H7 (cell line): Measurements from ENCODE around the gene FAM81A. TPM values are rescaled to one million over a fixed set of nuclear protein-coding genes. Genes with fewer than 3 reads are reported as not detected.

ENCODE experiments used
- DNase-seq: peaks from one replicate; pipeline ENCODE4 v3.0.0; 2012
- H3K27me3 ChIP-seq: 2 replicates; pipeline ENCODE4 v1.6.0; 2011; ENCODE audit warnings: mild to moderate bottlenecking, low read length; ENCODE audit not compliant: control insufficient read depth, insufficient read depth
- H3K36me3 ChIP-seq: replicated peaks from 2 replicates; pipeline ENCODE4 v1.5.1; 2011; ENCODE audit warnings: low read length; ENCODE audit not compliant: control insufficient read depth, insufficient read depth
- H3K4me3 ChIP-seq: 2 replicates; pipeline ENCODE4 v1.5.1; 2011; ENCODE audit warnings: low read depth, mild to moderate bottlenecking, control low read depth, low read length, moderate library complexity; ENCODE audit not compliant: insufficient read depth
- total RNA-seq: library from RNA; depleted of rRNA; stranded (reverse); fragments of >200 nt; shearing (Covaris generic); gene quantifications from 2 replicates; pipeline ENCODE4 v1.2.3, GENCODE V29; 2014

FAM81A gene
- total RNA-seq, 1 experiment from 2014 or later, result 0.21 TPM

DNA sequence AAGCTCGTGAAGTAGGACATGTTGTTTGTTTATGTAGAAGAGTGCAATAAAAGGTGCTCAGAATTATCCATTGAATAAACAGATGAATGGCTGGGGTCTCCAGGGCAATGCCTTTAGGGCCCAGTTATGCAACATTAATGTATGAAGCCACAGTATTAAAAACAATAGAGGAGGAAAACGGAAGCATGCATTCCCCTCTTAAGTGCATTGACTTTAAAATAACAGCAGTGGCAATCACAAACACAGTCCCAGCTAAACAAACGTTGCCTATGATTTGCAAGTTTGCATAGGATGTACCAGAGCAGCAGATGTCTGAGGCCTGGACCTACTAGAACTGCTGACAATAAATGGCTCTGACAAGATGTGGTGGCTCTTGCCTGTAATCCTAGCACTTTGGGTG is 113.0 kb downstream of the FAM81A start:
- Histone ChIP-seq H3K4me3 (no peak overlapping the region), H3K36me3 (no peaks in the 10 kb centered on the region), H3K27me3 (peaks cover 30% of the 10 kb centered on the region)
- no peak for DNase-seq

DNA sequence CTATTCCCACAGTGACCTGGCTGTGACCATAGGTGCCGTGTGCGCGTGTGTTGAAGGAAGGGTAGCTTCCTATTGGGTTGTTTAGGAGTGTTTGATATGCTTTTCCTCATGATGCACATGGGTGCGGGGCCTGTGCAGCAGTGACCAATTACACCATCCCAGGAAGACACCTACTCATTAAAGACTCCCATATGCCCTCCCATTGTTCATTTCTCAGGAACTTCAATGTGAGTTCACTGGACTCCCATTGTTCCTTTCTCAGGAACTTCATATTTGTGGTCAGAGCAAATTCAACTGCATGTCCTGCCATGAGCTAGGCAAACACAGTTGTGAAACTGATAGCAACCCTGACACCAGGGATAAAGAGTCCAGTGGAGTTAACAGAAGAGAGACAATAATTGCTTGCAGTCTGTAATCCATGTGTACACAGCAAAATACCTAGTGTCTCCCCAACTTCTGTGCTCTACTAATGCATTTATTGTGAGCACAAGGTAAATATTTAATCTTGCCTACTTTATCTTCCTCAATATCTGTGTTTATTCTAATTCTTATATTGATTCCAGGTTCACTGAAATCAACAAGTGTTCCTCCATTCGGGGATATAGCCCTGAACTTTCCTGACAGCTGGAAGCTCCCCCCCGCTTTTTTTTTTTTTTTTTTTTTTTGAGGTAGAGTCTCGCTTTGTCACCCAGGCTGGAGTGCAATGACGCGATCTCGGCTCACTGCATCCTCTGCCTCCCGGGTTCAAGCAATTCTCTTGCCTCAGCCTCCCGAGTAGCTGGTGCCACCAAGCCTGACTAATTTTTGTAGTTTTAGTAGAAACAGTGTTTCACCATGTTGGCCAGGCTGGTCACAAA is 116.1 kb downstream of the FAM81A start:
- no peak for DNase-seq
- H3K27me3 ChIP-seq, result no peaks in the 10 kb centered on the region; the same call in 1 of the 2 replicates
- no peak overlapping the region for H3K4me3 ChIP-seq
- H3K36me3 ChIP-seq, result no peaks in the 10 kb centered on the region

DNA sequence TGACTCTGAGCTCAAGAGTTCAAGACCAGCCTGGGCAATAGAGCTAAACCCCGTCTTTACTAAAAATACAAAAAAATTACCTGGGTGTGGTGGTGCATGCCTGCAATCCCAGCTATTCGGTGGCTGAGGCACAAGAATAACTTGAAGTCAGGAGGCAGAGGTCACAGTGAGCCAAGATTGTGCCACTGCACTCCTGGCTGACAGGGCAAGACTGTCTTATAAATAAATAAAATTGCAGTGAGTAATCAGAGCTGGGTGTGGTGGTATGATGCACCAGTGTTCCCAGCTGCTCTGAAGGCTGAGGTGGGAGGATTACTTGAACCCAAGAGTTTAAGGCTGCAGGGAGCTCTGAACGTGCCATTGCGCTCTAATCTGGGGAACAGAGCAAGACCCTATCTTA is 117.7 kb downstream of the FAM81A start:
- no peak for DNase-seq
- Histone ChIP-seq H3K36me3 (no peaks in the 10 kb centered on the region), H3K27me3 (no peaks in the 10 kb centered on the region; the same call in 1 of the 2 replicates), H3K4me3 (no peak overlapping the region)

DNA sequence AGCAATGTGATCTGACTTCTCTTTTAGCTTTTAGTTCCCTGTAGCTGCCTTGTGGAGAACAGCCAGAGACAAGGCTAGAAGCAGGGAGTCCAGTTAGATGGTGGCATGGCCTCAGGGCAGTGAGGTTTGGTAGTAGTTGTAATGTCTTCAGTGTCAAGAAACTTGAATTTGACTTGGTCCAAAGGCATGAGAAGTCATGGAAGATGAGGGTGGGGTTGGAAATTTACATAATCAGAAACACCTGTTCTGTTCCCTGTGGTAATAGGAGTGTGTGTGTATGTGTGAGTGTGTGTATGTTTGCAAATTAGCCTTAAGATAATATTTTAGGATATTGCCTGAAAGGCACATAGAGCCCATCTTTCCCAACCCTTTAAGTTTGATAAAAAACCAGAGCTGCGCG is 118.4 kb downstream of the FAM81A start:
- Histone ChIP-seq H3K27me3 (no peaks in the 10 kb centered on the region; the same call in 1 of the 2 replicates), H3K4me3 (no peak overlapping the region), H3K36me3 (no peaks in the 10 kb centered on the region)
- DNase-seq, result no peak

DNA sequence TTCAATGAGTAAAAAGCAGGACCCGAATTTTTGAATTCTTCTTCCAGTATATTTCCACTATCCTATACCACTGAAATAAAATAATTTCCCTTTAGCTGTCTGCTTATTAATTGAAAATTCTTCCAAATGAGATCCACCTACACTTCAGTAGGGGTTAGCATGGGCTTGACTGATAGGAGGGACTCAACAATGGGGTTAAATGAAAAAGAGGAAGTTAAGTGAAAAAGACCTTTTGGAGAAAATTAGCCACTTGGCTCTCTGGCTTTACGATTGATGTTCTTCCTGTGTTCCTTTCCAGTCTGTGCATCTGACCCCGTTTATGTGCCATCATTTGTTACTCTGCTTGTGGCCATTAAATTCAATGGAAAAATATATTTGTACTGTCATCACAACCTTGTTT is 119.6 kb downstream of the FAM81A start:
- Histone ChIP-seq H3K27me3 (no peaks in the 10 kb centered on the region; the same call in 1 of the 2 replicates), H3K36me3 (no peaks in the 10 kb centered on the region), H3K4me3 (no peak overlapping the region)
- no peak for DNase-seq

DNA sequence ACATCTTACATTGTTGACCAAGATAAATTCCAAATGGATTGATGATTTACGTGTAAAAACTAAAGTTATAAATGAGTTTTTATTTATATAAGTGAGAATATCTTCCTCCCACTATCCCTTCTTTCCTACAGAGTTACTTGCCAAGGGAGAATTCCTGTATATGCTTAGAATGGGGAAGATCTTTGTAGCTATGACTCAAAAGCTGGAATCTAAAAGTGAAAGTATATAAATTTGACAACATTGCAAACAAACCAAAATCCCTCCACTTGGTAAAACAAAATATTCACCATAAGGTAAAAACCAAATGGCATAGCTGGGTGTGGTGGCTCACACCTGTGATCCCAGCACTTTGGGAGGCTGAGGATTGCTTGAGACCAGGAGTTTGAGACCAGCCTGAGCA is 120.9 kb downstream of the FAM81A start:
- H3K27me3 ChIP-seq, result no peaks in the 10 kb centered on the region
- no peak overlapping the region for H3K4me3 ChIP-seq
- DNase-seq, result no peak
- no peaks in the 10 kb centered on the region for H3K36me3 ChIP-seq

DNA sequence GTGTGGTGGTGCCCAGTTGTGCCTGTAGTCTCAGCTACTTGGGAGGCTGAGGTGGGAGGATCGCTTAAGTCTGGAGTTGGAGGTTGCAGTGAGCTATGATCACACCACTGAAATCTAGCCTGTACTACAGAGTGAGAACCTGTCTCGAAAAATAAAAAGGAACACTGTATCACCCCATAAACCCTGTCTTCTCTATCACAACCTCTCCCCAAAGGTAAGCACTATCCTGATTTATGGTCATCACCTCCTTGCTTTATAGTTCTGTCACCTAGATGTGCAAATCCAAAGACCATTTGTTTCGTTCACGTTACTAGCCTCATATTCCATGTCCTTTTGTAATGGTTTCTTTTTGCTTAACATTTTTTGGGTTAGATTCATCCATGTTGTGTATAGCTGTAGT is 123.6 kb downstream of the FAM81A start:
- no peaks in the 10 kb centered on the region for H3K27me3 ChIP-seq
- DNase-seq, result no peak
- H3K36me3 ChIP-seq, result no peaks in the 10 kb centered on the region
- no peak overlapping the region for H3K4me3 ChIP-seq

DNA sequence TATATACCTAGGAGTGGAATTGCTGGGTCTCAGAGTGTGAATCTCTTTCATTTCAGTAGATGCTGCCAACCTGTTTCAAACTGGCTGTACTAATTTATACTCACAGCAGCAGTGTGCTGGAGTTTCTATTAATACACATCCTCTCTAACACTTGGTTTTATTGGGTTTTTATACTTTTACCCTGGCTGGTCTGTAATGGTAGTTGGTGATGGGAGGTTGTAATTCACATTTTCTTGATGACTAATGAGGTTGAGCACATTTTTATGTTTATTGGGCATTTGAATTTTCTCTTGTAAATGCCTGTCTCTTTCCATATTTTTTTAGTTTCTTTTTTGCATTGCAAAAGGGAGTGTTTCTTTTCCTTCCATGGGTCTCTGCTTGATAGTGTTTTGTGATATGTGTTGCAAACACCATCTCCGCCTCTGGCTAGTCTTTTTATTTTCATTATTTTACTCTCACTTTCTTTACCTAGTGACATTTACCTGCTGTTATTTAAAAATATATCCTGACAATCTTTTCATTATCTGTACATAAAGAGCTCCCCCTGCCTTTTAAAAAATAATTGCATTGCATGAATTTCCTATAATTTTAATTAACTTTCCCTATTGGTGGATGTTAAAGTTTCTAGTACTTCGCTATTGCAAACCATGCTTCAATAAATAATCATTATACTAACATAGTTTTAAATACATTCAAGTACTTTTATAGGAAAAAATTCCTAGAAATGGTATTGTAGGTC is 124.6 kb downstream of the FAM81A start:
- no peak for DNase-seq
- H3K27me3 ChIP-seq, result no peaks in the 10 kb centered on the region
- H3K36me3 ChIP-seq, result no peaks in the 10 kb centered on the region
- H3K4me3 ChIP-seq, result no peak overlapping the region

DNA sequence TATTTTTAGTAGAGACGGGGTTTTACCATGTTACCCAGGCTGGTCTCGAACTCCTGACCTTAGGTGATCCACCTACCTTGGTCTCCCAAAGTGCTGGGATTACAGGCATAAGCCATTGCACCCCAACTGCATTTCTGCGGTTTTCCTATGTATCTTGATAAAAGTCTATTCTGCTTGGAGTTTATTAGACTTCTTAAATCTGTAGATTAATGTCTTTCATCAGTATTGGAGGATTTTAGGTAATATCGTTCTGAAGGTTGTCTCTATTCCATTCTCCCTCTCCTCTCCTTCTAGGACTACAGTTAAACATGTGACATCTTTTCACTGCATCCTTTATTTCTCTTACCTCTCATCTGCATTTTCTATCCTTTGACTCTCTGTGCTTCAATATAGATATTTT is 127.3 kb downstream of the FAM81A start:
- no peak overlapping the region for H3K4me3 ChIP-seq

DNA sequence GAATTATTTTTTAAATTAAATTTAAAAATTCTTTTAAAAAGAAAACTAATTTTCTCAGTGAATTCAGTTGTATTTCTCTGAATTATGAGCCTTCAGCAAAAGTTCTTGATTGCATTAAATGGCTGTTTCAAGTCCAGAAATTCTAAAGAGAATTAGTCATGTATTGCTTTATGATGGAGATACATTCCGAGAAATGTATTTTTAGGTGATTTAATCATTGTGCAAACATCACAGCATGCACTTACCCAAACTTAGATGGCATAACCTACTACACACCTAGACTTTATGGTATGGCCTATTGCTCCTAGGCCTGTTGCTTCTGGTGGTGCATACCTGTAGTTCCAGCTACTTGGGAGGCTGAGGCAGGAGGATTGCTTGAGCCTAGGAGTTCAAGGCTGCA is 129.3 kb downstream of the FAM81A start:
- H3K27me3 ChIP-seq, result no peaks in the 10 kb centered on the region
- DNase-seq, result no peak
- no peaks in the 10 kb centered on the region for H3K36me3 ChIP-seq
- H3K4me3 ChIP-seq, result no peak overlapping the region

More for the DNA sequence above, 127.3 kb downstream of the FAM81A start:
- Histone ChIP-seq H3K27me3 (no peaks in the 10 kb centered on the region), H3K36me3 (no peaks in the 10 kb centered on the region)
- no peak for DNase-seq

DNA sequence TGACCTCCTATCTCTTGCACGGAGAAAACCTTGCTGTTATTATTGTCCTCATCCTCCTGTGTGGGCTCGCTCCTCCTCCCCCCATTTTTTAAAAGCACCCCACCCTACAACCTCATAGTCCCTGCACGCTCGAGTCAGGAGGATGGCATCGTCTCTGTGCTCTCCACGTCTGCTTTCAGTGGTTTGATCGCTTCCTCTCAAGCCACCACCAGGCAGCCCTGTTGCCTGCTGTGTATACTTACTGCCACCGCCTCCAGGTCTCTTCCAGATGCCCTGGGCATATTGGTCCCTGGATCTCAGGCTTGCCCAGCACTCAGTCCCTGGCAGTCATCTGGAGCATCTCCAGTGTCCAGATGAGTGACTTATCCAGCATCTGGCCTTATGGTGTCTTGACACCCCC is 131.5 kb downstream of the FAM81A start:
- Histone ChIP-seq H3K4me3 (no peak overlapping the region), H3K27me3 (no peaks in the 10 kb centered on the region), H3K36me3 (no peaks in the 10 kb centered on the region)
- no peak for DNase-seq

DNA sequence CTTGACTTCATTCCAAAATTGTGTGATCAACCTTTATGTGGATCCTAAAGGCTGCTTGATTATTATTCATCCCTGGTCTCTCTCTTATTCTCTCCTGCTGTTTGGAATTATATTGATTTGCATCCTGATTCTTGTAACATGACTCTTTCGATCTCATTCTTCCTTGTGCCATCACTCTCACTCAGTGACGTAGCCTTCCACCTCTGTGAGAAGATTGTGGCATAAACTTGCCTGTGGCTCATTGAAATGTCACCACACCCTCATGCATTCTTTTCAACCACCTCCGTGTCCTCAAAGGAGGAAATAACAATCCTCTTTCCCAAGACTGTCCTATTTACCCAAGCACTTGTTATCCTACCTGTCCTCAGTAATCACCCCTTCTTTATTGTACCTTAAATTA is 132.3 kb downstream of the FAM81A start:
- no peak overlapping the region for H3K4me3 ChIP-seq
- no peak for DNase-seq
- no peaks in the 10 kb centered on the region for H3K27me3 ChIP-seq
- no peaks in the 10 kb centered on the region for H3K36me3 ChIP-seq

DNA sequence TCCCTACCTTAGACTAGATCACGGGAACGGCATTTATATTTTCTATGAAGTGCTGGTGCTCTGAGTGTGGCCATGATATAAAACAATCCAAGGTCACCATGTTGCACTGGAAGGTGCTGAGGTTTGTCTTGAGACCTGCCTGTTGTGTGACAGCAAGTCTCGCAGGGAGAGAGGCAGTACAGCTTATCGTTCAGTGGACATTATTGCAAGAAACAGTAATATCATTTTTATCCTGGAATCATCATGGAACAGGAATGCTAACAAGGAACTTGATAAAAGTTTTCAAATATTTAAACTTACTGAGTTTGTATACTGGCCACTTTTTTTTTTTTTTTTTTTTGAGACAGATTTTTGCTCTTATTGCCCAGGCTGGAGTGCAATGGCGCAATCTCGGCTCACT is 133.6 kb downstream of the FAM81A start:
- Histone ChIP-seq H3K4me3 (no peak overlapping the region), H3K36me3 (no peaks in the 10 kb centered on the region), H3K27me3 (no peaks in the 10 kb centered on the region)
- DNase-seq, result no peak
